SU-DHL-6 (cell line): Measurements from ENCODE around the gene HIPK2.

ENCODE experiments used
- H2AFZ ChIP-seq: fragments of 200-600 bp; sonication (generic); 2 replicates; pipeline ENCODE4 v1.6.1; 2014; ENCODE audit warnings: low read depth, mild to moderate bottlenecking, moderate library complexity, mixed read lengths, antibody characterized with exemption, low read length; ENCODE audit not compliant: severe bottlenecking
- H3F3A ChIP-seq: fragments of 200-600 bp; shearing (Covaris generic); 2 replicates; pipeline ENCODE4 v1.6.0; 2016; ENCODE audit warnings: antibody characterized with exemption, mild to moderate bottlenecking; ENCODE audit not compliant: insufficient read depth
- H3K27ac ChIP-seq: fragments of 200-600 bp; sonication (generic); 2 replicates; pipeline ENCODE4 v1.5.1; 2016; ENCODE audit warnings: low read depth, mild to moderate bottlenecking, low read length, moderate library complexity, mixed read lengths
- H3K27me3 ChIP-seq: fragments of 200-600 bp; sonication (generic), shearing (Covaris generic); 2 replicates; pipeline ENCODE4 v1.6.0; 2014; ENCODE audit warnings: mild to moderate bottlenecking, low read length
- H3K36me3 ChIP-seq: fragments of 200-600 bp; sonication (generic); 2 replicates; pipeline ENCODE4 v1.6.1; 2014; ENCODE audit warnings: mild to moderate bottlenecking, low read length, mixed read lengths
- H3K4me2 ChIP-seq: fragments of 300-600, 200-600 bp; shearing (Covaris generic), sonication (generic); 2 replicates; pipeline ENCODE4 v1.6.0; 2014; ENCODE audit warnings: low read length, low read depth, mild to moderate bottlenecking; ENCODE audit not compliant: poor library complexity, severe bottlenecking
- H3K4me3 ChIP-seq: fragments of 200-600 bp; sonication (generic); 2 replicates; pipeline ENCODE4 v1.5.1; 2014; ENCODE audit warnings: antibody characterized with exemption, low read length, mild to moderate bottlenecking, mixed read lengths; ENCODE audit not compliant: insufficient read depth, poor library complexity, severe bottlenecking
- H3K79me2 ChIP-seq: fragments of 200-600 bp; sonication (generic); 2 replicates; pipeline ENCODE4 v1.6.1; 2014; ENCODE audit warnings: mild to moderate bottlenecking, low read length, moderate library complexity; ENCODE audit not compliant: insufficient read depth
- H3K9ac ChIP-seq: fragments of 200-600 bp; sonication (generic); 2 replicates; pipeline ENCODE4 v1.7.0; 2014; ENCODE audit warnings: mild to moderate bottlenecking, low read length
- H3K9me2 ChIP-seq: fragments of 200-600 bp; sonication (generic); replicated peaks from 2 replicates; pipeline ENCODE4 v1.6.1; 2014; ENCODE audit warnings: low read length; ENCODE audit not compliant: insufficient read depth
- H3K9me3 ChIP-seq: fragments of 200-600 bp; sonication (generic); 2 replicates; pipeline ENCODE4 v1.6.1; 2014; ENCODE audit warnings: low read length, mixed read lengths; ENCODE audit not compliant: insufficient read depth
- H4K20me1 ChIP-seq: fragments of 200-600 bp; sonication (generic); 2 replicates; pipeline ENCODE4 v1.6.1; 2014; ENCODE audit warnings: low read depth, mild to moderate bottlenecking, antibody characterized with exemption, low read length, moderate library complexity, mixed read lengths
- EZH2phosphoT487 ChIP-seq: fragments of 200-600 bp; sonication (generic), shearing (Covaris generic); conservative IDR thresholded peaks from 2 replicates; pipeline ENCODE4 v1.6.1; 2018; ENCODE audit warnings: mild to moderate bottlenecking, antibody characterized with exemption, low read length, moderate library complexity, mixed read lengths
- TF ChIP-seq, protein P1 (sequence below): fragments of 200-600 bp; sonication (generic); IDR thresholded peaks from one replicate; pipeline ENCODE4 v1.5.1; 2017; ENCODE audit warnings: antibody characterized with exemption, mild to moderate bottlenecking, low read length, moderate library complexity; ENCODE audit not compliant: insufficient read depth, poor library complexity, severe bottlenecking

The HIPK2 gene

DNA sequence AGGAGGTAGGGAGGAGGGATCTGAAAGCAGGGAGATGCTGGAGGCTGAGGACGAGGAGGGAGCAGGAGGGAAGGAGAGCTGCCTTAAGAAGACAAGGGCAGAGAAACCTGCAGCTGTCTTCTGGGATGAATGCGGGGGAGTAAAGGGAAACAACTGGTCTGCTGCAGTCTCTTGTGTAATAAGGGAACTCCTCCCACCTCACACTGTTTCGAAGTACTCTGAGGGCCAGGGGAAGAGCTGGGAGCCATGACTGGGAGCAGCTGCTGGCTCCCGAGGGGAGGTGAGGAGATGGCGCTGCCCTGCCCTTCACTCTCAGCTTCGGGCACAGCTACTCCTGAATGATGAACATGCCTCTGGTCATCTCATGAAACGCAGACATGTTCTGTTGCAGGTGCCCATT is 189.2 kb downstream of the HIPK2 start:
- H3K36me3 ChIP-seq: no peaks in the 10 kb centered on the region

DNA sequence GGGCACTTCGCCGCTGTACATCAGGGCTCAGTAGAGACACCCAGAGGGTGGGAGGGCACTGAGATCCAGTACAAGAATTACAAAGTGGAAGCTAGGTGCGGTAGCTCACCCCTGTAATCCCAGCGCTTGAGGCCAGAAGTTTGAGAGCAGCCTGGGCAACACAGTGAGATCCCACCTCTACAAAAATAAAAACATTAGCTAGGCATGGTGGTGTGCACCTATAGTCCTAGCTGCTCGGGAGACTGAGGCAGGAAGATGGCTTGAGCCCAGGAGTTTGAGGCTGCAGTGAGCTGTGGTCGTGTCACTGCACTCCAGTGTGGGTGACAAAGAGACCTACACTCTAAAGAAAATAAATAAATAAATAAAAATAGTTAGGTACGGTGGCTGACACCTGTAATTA is 190.3 kb downstream of the HIPK2 start:
- Histone ChIP-seq H3F3A (no peaks in the 10 kb centered on the region), H2AFZ (no peak overlapping the region), H3K9me2 (no peaks in the 10 kb centered on the region), H3K9me3 (no peaks in the 10 kb centered on the region), H3K4me2 (no peak overlapping the region), H3K79me2 (no peaks in the 10 kb centered on the region), H3K27ac (no peak overlapping the region), H3K9ac (no peak overlapping the region), H3K4me3 (no peak overlapping the region), H3K27me3 (no peaks in the 10 kb centered on the region), H3K36me3 (no peaks in the 10 kb centered on the region), H4K20me1 (no peaks in the 10 kb centered on the region)
- no peak for TF ChIP-seq EZH2phosphoT487
- TF ChIP-seq, protein P1, sequence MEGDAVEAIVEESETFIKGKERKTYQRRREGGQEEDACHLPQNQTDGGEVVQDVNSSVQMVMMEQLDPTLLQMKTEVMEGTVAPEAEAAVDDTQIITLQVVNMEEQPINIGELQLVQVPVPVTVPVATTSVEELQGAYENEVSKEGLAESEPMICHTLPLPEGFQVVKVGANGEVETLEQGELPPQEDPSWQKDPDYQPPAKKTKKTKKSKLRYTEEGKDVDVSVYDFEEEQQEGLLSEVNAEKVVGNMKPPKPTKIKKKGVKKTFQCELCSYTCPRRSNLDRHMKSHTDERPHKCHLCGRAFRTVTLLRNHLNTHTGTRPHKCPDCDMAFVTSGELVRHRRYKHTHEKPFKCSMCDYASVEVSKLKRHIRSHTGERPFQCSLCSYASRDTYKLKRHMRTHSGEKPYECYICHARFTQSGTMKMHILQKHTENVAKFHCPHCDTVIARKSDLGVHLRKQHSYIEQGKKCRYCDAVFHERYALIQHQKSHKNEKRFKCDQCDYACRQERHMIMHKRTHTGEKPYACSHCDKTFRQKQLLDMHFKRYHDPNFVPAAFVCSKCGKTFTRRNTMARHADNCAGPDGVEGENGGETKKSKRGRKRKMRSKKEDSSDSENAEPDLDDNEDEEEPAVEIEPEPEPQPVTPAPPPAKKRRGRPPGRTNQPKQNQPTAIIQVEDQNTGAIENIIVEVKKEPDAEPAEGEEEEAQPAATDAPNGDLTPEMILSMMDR: no peak

More for the DNA sequence above, 189.2 kb downstream of the HIPK2 start:
- no peak overlapping the region for H3K27ac ChIP-seq
- H3F3A ChIP-seq: no peaks in the 10 kb centered on the region
- no peaks in the 10 kb centered on the region for H3K27me3 ChIP-seq
- H3K9ac ChIP-seq: no peak overlapping the region
- H2AFZ ChIP-seq: no peak overlapping the region
- no peak overlapping the region for H3K4me3 ChIP-seq
- H3K4me2 ChIP-seq: no peak overlapping the region
- H4K20me1 ChIP-seq: no peaks in the 10 kb centered on the region
- no peaks in the 10 kb centered on the region for H3K9me3 ChIP-seq
- no peaks in the 10 kb centered on the region for H3K9me2 ChIP-seq
- TF ChIP-seq EZH2phosphoT487: no peak
- TF ChIP-seq, protein P1: no peak
- no peaks in the 10 kb centered on the region for H3K79me2 ChIP-seq

DNA sequence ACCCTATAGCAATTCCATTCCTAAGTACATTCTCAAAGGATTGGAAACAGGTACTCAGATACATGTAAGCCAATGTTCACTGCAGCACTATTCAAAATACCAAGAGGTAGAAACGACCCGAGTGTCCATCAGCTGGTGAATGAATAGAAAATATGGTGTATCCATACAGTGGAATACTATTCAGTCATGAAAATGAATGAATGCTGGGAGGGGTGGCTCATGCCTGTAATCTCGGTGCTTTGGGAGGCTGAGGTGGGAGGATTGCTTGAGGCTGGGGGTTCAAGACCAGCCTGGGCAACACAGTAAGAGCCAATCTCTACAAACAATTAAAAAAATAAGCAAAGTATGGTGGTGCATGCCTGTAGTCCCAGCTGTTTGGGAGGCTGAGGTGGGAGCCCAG is 191.5 kb downstream of the HIPK2 start:
- Histone ChIP-seq H3K9ac (no peak overlapping the region), H3K9me3 (no peaks in the 10 kb centered on the region), H3K4me3 (no peak overlapping the region), H3K9me2 (no peaks in the 10 kb centered on the region), H2AFZ (no peak overlapping the region), H3K4me2 (no peak overlapping the region), H3K79me2 (no peaks in the 10 kb centered on the region), H3K36me3 (no peaks in the 10 kb centered on the region), H3K27me3 (no peaks in the 10 kb centered on the region), H3K27ac (no peak overlapping the region), H4K20me1 (no peaks in the 10 kb centered on the region), H3F3A (no peaks in the 10 kb centered on the region)
- TF ChIP-seq EZH2phosphoT487: no peak

DNA sequence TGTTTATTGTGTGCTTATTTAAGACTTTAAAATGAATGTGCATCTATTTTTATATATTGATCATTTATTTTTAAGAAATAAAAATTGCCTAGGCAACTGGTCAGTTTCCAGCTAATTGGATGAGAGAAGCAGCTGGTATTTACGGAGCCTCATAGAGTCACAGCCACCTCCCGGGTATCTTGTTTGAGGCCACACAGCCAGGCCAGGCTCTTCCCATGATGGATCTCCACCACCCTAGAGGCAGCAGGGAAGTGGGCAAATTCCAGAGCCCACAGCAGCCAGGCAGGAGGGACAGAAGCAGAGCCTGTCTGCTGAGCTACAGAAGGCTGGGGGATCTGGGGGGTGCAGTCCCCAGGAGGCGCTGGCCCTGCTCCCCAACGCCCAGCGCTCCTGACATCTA is 192.8 kb downstream of the HIPK2 start:
- TF ChIP-seq EZH2phosphoT487: no peak
- TF ChIP-seq, protein P1: no peak
- Histone ChIP-seq H3K79me2 (no peaks in the 10 kb centered on the region), H3K36me3 (no peaks in the 10 kb centered on the region), H3K4me2 (no peak overlapping the region), H3F3A (no peaks in the 10 kb centered on the region), H3K9me3 (no peaks in the 10 kb centered on the region), H3K4me3 (no peak overlapping the region), H3K9me2 (no peaks in the 10 kb centered on the region), H3K27ac (no peak overlapping the region), H3K27me3 (no peaks in the 10 kb centered on the region), H4K20me1 (no peaks in the 10 kb centered on the region), H2AFZ (no peak overlapping the region), H3K9ac (no peak overlapping the region)
